H1 (cell line): Measurements from ENCODE around the gene SHC3.

Experiments
- CTCF ChIP-seq, 3 experiments: IDR thresholded peaks; 1 replicate in 2 of 3; 2 replicates in 1 of 3; pipeline versions ENCODE4 v1.5.1 to v1.6.1; 2011; ENCODE audit warnings: low read length in 3 of 3, mild to moderate bottlenecking in 3 of 3, inconsistent platforms in 2 of 3, low read depth in 1 of 3, moderate library complexity in 1 of 3; ENCODE audit not compliant: insufficient read depth in 1 of 3; ENCODE audit errors: control extremely low read depth in 1 of 3
- EP300 ChIP-seq, 2 experiments: IDR thresholded peaks; 1 replicate in 1 of 2; 2 replicates in 1 of 2; pipeline ENCODE4 v1.6.1; 2011 to 2012; ENCODE audit warnings: low read depth in 2 of 2, low read length in 2 of 2, mild to moderate bottlenecking in 2 of 2, borderline replicate concordance in 1 of 2, inconsistent platforms in 1 of 2, moderate library complexity in 1 of 2
- POLR2A ChIP-seq, 2 experiments: IDR thresholded peaks; 1 replicate in 1 of 2; 2 replicates in 1 of 2; pipeline ENCODE4 v1.6.1; 2011; ENCODE audit warnings: low read depth in 2 of 2, low read length in 2 of 2, mild to moderate bottlenecking in 2 of 2; ENCODE audit errors: control extremely low read depth in 1 of 2
- POLR2AphosphoS5 ChIP-seq: IDR thresholded peaks from 2 replicates; pipeline ENCODE4 v1.6.1; 2011; ENCODE audit warnings: low read depth, low read length

- no peak for TF ChIP-seq POLR2AphosphoS5
- no peak for TF ChIP-seq EP300 (IDR thresholded peaks at IDR 0.05; ENCODE audit: borderline replicate concordance in 1 of 2, low read depth in 2 of 2, low read length in 2 of 2)
- no peak for TF ChIP-seq CTCF (IDR thresholded peaks at IDR 0.05; ENCODE audit: control extremely low read depth in 1 of 3, insufficient read depth in 1 of 3, low read depth in 1 of 3, low read length in 3 of 3)
- no peak for TF ChIP-seq POLR2A (IDR thresholded peaks at IDR 0.05; ENCODE audit: control extremely low read depth in 1 of 2, low read depth in 2 of 2, low read length in 2 of 2)
These were observed 179.7 kb downstream of the SHC3 start for GRCh38 chr9:88998911-88999310.
